ENCODE data around the gene GNA12. TPM values are rescaled to one million over a fixed set of nuclear protein-coding genes. Genes with fewer than 3 reads are reported as not detected.
"Not testable (repeated sequence)": the region's sequence is repeated elsewhere in the genome, so short reads cannot be mapped to it uniquely, and the experiment has no call there.

GNA12 gene
- total RNA-seq, 2 experiments from 2014 or later: 19.5 to 22.6 TPM

DNA sequence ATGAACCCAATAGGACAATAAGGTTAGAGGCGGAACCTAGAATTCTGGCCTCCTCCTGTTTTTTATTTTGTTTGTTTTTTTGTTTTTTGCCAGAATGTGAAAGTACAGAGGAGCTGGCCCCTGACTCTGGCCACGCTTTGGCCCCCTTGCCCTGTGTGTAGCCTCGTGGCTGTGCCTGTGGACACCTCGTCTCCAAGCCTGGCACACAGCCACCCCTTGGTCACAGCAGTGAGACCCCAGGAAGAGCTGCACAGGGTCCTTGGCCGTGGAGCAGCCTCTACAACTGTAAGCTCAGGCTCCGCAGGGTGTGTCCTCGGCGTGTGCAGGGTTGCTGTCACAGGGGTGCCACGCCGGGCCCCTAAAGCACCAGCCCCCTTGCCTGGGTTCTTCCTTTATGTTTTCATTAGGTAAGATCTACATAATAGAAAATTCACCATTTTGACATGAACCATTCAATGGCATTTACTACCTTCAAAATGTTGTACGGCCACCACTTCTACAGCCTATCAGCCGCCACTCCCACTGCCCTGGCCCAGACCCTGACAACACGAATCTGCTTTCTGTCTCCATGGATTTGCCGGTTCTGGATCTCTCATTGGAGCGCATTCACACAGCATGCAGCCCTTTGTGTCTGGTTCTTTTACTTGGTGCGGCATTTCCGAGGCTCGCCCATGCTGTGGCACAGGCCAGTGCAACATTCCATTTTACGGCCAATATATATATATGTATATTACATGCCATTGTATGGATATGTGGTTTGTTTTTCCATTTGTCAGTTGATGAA is 105.2 kb downstream of the GNA12 start:
- intact Hi-C loops (cut with DNase I, micrococcal nuclease): no loop called here
- H3K36me3 Mint-ChIP-seq (ENCODE audit: low read depth): peaks cover 4% of the 10 kb centered on the region
- no peak overlapping the region for H3K4me3 Mint-ChIP-seq
- H3K27ac Mint-ChIP-seq: no peak overlapping the region
- H3K4me1 Mint-ChIP-seq: peaks cover 22% of the 10 kb centered on the region
- H3K27me3 Mint-ChIP-seq: no peaks in the 10 kb centered on the region
- no peaks in the 10 kb centered on the region for H3K9me3 Mint-ChIP-seq (ENCODE audit: low read depth)
- DNase-seq (no peak), ATAC-seq (no peak)
- POLR2A ChIA-PET: interaction anchor here (0.7 kb wide), 1 partner anchor 91 kb away, joined by 3 read pairs; no protein-coding TSS in a partner anchor
- CTCF ChIA-PET: interaction anchor here (0.6 to 1.1 kb wide), 2 partner anchors 29 to 267 kb away, joined by 3 read pairs; no protein-coding TSS in a partner anchor

DNA sequence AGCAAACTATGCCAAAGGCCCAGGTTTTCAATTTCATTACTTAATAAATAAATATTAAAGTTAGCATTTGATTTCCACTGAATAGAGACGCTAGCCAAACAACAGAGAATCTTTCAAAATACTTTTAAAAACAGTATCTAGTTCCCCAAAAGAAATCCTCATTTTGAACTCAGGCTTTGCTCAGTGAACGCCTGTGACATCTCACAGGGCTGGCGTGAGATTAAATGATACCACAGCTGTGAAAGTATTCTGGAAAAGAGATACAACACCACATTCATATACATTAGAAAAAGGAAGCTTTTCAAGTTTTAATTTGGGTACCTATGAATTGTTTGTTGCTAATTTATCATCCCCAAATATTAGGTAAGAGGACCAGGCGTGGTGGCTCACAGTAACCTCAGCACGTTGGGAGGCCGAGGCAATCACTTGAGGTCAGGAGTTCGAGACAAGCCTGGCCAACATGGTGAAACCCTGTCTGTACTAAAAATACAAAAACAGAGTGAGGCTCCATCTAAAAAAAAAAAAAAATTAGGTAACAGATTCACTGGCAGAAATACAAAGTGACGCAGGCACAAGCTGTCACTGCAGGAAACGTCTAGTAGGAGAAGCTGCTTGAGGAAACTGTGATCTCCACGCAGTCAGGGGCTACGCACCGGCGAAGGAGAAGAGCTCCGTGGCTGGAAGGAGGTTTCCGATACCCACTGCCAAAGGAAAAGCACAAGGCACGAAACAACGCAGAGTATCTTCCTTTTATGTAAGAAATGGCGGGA is 106.2 kb downstream of the GNA12 start:
- Mint-ChIP-seq H3K36me3 (ENCODE audit: low read depth) (peaks cover 4% of the 10 kb centered on the region), H3K27ac (no peak overlapping the region), H3K9me3 (ENCODE audit: low read depth) (no peaks in the 10 kb centered on the region), H3K4me1 (peaks cover 29% of the 10 kb centered on the region), H3K27me3 (no peaks in the 10 kb centered on the region), H3K4me3 (no peak overlapping the region)
- no peak for DNase-seq
- CTCF ChIA-PET: interaction anchor here (0.6 to 1.4 kb wide), 3 partner anchors 28 to 268 kb away, joined by 3 to 4 read pairs (median 3); no protein-coding TSS in a partner anchor
- intact Hi-C loops (cut with DNase I, micrococcal nuclease): no loop called here
- POLR2A ChIA-PET: interaction anchor here (0.7 kb wide), 1 partner anchor 92 kb away, joined by 3 read pairs; no protein-coding TSS in a partner anchor
- no peak for ATAC-seq

DNA sequence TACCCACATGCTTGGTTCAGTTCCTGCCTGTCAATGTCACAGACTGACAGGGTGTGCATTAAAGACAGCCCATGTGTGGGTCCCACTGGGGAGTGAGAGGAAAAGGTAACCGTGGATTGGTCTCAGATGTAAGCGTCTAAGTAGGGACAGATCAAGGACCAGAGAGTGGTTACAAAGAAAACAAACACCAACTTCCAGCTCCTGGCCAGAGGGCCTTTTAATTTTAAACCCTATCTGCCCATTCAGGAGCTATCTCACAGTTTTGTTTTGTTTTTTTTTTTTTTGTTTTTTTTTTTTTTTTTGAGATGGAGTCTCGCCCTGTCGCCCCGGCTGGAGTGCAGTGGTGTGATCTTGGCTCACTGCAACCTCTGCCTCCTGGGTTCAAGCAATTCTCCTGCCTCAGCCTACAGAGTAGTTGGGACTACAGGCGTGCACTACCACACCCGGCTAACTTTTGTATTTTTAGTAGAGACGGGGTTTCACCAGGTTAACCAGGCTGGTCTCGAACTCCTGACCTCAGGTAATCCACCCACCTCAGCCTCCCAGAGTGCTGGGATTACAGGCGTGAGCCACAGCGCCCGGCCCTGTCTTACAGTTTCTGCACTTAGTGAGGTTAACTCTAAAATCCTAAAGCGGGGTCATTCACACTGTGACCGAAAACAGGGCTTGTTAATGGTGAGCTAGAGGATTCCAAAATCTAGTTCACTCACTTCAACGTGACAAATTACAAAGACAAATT is 106.9 kb downstream of the GNA12 start:
- H3K27ac Mint-ChIP-seq; H3K9me3 Mint-ChIP-seq (ENCODE audit: low read depth); H3K4me3 Mint-ChIP-seq; intact Hi-C loops (cut with DNase I, micrococcal nuclease); DNase-seq; H3K36me3 Mint-ChIP-seq (ENCODE audit: low read depth); H3K27me3 Mint-ChIP-seq; ATAC-seq: not testable (repeated sequence)
- peaks cover 33% of the 10 kb centered on the region for H3K4me1 Mint-ChIP-seq
- ChIA-PET POLR2A (interaction anchor here (1.0 kb wide), 1 partner anchor 21 kb away, joined by 4 read pairs; no protein-coding TSS in a partner anchor), CTCF (interaction anchor here (1.4 kb wide), 1 partner anchor 27 kb away, joined by 4 read pairs; no protein-coding TSS in a partner anchor)

DNA sequence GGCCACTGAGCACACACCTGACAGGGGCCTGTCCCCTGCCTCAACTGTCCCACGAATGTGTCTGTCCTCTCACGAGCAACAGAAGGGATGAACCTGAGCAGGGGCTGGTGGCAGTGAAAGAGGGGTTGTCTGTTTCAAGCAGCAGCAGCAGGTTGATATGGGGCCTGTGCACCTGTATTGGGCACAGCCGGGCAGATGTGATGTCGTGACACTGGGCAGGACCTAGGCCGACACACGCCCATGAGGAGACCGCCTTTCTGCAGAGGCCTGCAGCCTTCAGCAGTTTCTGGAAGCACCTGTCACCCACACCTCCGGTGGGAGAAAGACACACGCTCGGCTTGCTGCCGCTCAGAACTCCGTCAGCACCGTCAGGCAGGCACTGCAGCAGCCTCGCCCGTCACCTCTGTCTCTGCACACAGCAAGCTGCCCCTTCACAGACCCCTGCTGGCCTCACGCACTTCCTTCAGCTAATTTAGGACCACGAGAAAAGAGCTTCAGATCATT is 107.6 kb downstream of the GNA12 start:
- Mint-ChIP-seq H3K27ac (no peak overlapping the region), H3K4me3 (no peak overlapping the region), H3K4me1 (peaks cover 40% of the 10 kb centered on the region), H3K27me3 (no peaks in the 10 kb centered on the region), H3K36me3 (ENCODE audit: low read depth) (peaks cover 10% of the 10 kb centered on the region), H3K9me3 (ENCODE audit: low read depth) (no peaks in the 10 kb centered on the region)
- intact Hi-C loops (cut with DNase I, micrococcal nuclease): no loop called here
- DNase-seq: no peak
- ChIA-PET POLR2A (interaction anchor here (1.0 kb wide), 1 partner anchor 21 kb away, joined by 4 read pairs; no protein-coding TSS in a partner anchor), CTCF (interaction anchor here (1.4 kb wide), 1 partner anchor 26 kb away, joined by 4 read pairs; no protein-coding TSS in a partner anchor)
- ATAC-seq: no peak

DNA sequence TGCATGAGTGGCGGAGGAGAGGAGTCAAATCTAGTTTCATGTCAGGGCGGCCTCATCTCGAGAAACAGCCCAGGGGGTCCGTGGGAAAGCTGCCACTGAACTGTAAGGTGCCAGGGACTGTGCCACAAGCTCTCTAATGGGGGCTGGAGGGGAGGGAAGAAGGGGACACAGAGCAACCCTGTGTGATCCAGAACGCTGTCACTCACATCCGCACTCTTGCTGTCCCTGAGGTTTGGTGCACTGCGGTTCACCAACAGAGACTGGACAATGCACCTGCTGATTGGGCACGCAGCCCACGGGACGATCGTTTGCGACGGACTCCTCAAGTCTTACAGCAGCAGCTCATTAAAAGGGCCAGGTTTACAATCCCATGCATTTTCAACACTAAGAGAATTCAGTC is 108.4 kb downstream of the GNA12 start:
- DNase-seq: no peak
- Mint-ChIP-seq H3K4me1 (peaks cover 40% of the 10 kb centered on the region), H3K27me3 (no peaks in the 10 kb centered on the region), H3K9me3 (ENCODE audit: low read depth) (no peaks in the 10 kb centered on the region), H3K36me3 (ENCODE audit: low read depth) (peaks cover 12% of the 10 kb centered on the region), H3K4me3 (no peak overlapping the region), H3K27ac (no peak overlapping the region)
- intact Hi-C loops (cut with DNase I, micrococcal nuclease): no loop called here
- no peak for ATAC-seq
- POLR2A ChIA-PET: interaction anchor here (0.8 kb wide), 1 partner anchor 23 kb away, joined by 3 read pairs; no protein-coding TSS in a partner anchor
- CTCF ChIA-PET: no interaction called here

DNA sequence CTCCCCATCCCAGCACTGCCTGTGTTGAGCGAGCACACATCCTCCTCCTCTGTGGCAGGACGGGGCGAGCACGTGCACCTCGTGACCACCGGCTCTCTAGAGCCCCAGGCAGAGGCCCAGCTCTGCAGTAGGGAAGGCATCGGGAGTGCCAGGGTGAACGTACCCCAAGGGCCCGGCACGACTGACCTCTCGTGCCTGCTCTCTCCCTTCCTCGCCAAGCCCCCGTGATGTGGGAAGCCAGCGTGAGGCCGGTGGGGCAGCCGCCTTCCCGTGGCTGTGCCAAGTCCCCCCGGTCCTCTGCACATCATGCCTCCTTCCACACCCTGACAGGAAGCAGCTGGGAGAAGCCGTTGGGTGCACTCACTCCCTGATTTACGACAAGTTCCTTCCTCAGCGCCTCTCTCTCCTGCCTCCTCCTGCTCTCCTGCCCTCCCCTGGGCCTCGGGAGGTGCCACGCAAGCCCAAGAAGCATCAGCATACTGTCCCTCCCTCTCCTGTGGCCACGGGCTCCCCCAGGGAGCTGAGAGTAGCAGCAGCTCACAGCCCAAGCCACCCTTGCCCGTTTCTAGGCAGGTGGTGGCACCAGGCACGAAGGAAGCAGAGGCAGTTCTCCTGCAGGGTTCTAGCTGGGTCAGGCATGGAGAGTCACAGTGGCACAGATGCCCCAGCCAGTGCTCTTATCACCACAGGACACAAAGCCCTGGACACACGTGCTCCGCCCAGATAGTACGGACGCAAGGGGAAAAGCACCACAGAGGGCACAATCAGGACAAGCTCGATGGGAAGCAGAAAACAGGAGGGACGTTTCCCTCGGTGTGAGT is 109.1 kb downstream of the GNA12 start:
- Mint-ChIP-seq H3K36me3 (ENCODE audit: low read depth) (peaks cover 11% of the 10 kb centered on the region), H3K27me3 (no peaks in the 10 kb centered on the region), H3K4me3 (no peak overlapping the region), H3K27ac (no peak overlapping the region), H3K4me1 (peaks cover 40% of the 10 kb centered on the region), H3K9me3 (ENCODE audit: low read depth) (no peaks in the 10 kb centered on the region)
- ChIA-PET CTCF (no interaction called here), POLR2A (interaction anchor here (0.7 to 0.8 kb wide), 2 partner anchors 23 to 751 kb away, joined by 3 to 4 read pairs; no protein-coding TSS in a partner anchor)
- ATAC-seq (peak; percentile 34), DNase-seq (peak; percentile 31)
- intact Hi-C loops (cut with DNase I, micrococcal nuclease): no loop called here

DNA sequence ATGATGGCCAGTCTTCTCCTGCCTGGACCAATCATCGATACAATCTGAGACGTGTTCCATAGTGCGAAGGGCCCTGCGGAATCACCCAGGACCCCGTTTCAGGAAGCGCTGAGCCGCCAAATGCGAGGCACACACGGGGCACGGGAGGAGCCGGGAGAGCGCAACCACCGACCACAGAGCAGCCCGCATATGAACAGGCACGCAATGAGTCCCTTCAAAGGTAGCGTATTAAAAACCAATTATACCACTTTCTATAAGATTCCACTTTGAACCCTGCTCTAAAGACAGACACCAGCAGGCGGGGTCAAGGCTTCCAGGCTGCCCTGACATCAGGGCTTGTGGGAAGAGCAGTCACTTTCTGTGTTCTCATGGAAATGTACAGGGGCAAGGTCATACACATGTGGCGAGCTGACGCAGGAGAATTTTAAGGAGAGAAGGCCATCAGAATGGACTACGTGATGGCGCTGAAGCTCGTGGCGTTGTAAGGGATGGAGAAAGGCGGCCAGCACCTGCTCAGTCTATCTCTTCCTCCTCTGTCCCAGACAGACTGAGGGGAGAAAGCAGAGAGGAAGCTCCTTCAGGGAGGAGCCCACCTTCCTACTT is 109.9 kb downstream of the GNA12 start:
- Mint-ChIP-seq H3K9me3 (ENCODE audit: low read depth) (no peaks in the 10 kb centered on the region), H3K4me1 (peaks cover 40% of the 10 kb centered on the region), H3K27me3 (no peaks in the 10 kb centered on the region), H3K4me3 (no peak overlapping the region), H3K27ac (no peak overlapping the region), H3K36me3 (ENCODE audit: low read depth) (peaks cover 9% of the 10 kb centered on the region)
- intact Hi-C loops (cut with DNase I, micrococcal nuclease): no loop called here
- ATAC-seq (no peak), DNase-seq (no peak)
- ChIA-PET CTCF (interaction anchor here (0.6 to 1.4 kb wide), 3 partner anchors 16 to 244 kb away, joined by 3 to 4 read pairs (median 3); no protein-coding TSS in a partner anchor), POLR2A (interaction anchor here (0.7 kb wide), 1 partner anchor 750 kb away, joined by 4 read pairs; no protein-coding TSS in a partner anchor)

DNA sequence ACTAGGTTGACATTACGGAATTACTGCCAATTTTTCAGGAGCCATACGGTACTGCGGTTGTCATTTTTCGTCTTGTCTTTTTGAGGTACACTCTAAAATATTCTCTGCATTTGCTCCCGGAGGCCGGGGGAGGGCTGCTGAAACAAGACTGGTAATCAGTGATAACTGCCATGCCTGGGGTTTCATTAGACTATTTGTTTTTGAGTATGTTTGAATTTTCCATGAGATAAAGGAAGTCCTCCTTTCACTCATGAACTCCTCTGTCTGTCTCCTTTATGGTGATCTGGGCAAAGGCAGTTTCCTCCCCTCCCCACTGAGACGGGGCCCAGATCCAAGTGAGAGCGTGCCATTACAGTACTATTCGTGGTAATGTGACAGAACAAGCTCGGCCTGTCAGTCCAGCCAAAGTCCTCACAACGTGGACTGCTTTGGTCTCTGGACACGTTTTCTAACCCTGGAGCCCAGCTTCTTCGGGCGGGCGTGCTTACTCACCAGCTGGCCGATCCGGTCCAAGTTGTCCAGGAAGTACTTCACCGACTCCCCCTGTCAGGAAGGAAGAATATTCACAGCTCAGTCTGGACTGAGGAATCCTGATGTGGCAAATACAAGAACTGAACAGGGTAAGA is 111.0 kb downstream of the GNA12 start:
- no peak for ATAC-seq
- Mint-ChIP-seq H3K4me1 (peaks cover 38% of the 10 kb centered on the region), H3K27me3 (no peaks in the 10 kb centered on the region), H3K4me3 (no peak overlapping the region), H3K9me3 (ENCODE audit: low read depth) (no peaks in the 10 kb centered on the region), H3K36me3 (ENCODE audit: low read depth) (peaks cover 11% of the 10 kb centered on the region), H3K27ac (no peak overlapping the region)
- POLR2A ChIA-PET: no interaction called here
- intact Hi-C loops (cut with DNase I, micrococcal nuclease): no loop called here
- CTCF ChIA-PET: interaction anchor here (1.4 kb wide), 1 partner anchor 14 kb away, joined by 4 read pairs; no protein-coding TSS in a partner anchor
- no peak for DNase-seq

DNA sequence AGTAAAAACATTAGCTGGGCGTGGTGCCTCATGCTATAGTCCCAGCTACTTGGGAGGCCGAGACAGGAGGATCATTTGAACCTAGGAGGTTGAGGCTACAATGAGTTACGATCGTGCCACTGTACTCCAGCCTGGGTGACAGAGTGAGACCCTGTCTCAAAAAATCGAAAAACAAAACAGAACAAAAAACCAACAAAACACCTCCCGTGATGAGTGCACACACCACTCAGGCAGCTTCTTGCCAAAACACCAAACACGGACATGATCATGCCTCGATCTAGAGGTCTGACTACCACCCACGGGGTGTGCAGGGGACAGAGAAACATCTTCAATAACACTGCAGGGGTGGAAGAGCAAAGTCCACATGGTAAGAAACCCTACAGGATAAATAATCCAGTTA is 111.7 kb downstream of the GNA12 start:
- ChIA-PET POLR2A (no interaction called here), CTCF (interaction anchor here (0.7 kb wide), 1 partner anchor 56 kb away, joined by 3 read pairs; no protein-coding TSS in a partner anchor)
- peaks cover 11% of the 10 kb centered on the region for H3K36me3 Mint-ChIP-seq (ENCODE audit: low read depth)
- intact Hi-C loops (cut with DNase I, micrococcal nuclease): no loop called here
- ATAC-seq (no peak), DNase-seq (no peak)
- no peaks in the 10 kb centered on the region for H3K9me3 Mint-ChIP-seq (ENCODE audit: low read depth)
- peak overlapping the region; percentile 29 for H3K27ac Mint-ChIP-seq
- H3K27me3 Mint-ChIP-seq: no peaks in the 10 kb centered on the region
- H3K4me1 Mint-ChIP-seq: peaks cover 38% of the 10 kb centered on the region
- no peak overlapping the region for H3K4me3 Mint-ChIP-seq

Measured in activated CD4-positive, alpha-beta T cell treated with anti-CD3 and anti-CD28 coated beads for 36 hours (primary cell).